ENCODE measurements around the gene SORBS1. TPM values are rescaled to one million over a fixed set of nuclear protein-coding genes. Genes with fewer than 3 reads are reported as not detected.

SORBS1 gene
- total and polyA plus RNA-seq, 2 of the 13 experiments (the other 11 are each of a cell fraction or from before 2014, with no cell fraction given), result 16.8 to 39.8 TPM

- TF ChIP-seq CREBL2 (CRISPR knock-in tag; IDR thresholded peaks at IDR 0.05; ENCODE audit: borderline replicate concordance), result no peak
- peak; percentile 99 for TF ChIP-seq FOXA3 (CRISPR knock-in tag; IDR thresholded peaks at IDR 0.05)
- TF ChIP-seq, protein P1, sequence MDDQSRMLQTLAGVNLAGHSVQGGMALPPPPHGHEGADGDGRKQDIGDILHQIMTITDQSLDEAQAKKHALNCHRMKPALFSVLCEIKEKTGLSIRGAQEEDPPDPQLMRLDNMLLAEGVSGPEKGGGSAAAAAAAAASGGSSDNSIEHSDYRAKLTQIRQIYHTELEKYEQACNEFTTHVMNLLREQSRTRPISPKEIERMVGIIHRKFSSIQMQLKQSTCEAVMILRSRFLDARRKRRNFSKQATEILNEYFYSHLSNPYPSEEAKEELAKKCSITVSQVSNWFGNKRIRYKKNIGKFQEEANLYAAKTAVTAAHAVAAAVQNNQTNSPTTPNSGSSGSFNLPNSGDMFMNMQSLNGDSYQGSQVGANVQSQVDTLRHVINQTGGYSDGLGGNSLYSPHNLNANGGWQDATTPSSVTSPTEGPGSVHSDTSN (CRISPR knock-in tag; IDR thresholded peaks at IDR 0.05; ENCODE audit: borderline replicate concordance), result no peak
- TF ChIP-seq, protein P2, sequence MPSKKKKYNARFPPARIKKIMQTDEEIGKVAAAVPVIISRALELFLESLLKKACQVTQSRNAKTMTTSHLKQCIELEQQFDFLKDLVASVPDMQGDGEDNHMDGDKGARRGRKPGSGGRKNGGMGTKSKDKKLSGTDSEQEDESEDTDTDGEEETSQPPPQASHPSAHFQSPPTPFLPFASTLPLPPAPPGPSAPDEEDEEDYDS (CRISPR knock-in tag; IDR thresholded peaks at IDR 0.05), result peak; percentile 36; the same call in 1 of the 2 replicates
- TF ChIP-seq ATAD3A (CRISPR knock-in tag; IDR thresholded peaks at IDR 0.05), result no peak
- peak; percentile 91 for TF ChIP-seq TBX2 (CRISPR knock-in tag; IDR thresholded peaks at IDR 0.05; ENCODE audit: borderline replicate concordance)
- peak; percentile 90 for TF ChIP-seq ZGPAT (CRISPR knock-in tag; IDR thresholded peaks at IDR 0.05)
- peak; percentile 73; the same call in 1 of the 2 replicates for TF ChIP-seq CHD4 (IDR thresholded peaks at IDR 0.05; ENCODE audit: borderline replicate concordance, low read length)
- peak; percentile 55; the same call in 1 of the 2 replicates for TF ChIP-seq ELF3 (CRISPR knock-in tag; IDR thresholded peaks at IDR 0.05)
- TF ChIP-seq KAT8 (CRISPR knock-in tag; IDR thresholded peaks at IDR 0.05), result peak; percentile 71
- TF ChIP-seq HES4 (CRISPR knock-in tag; IDR thresholded peaks at IDR 0.05; ENCODE audit: borderline replicate concordance), result no peak
- peak; percentile 96 for TF ChIP-seq SIX4 (CRISPR knock-in tag; IDR thresholded peaks at IDR 0.05)
- peak; percentile 63; the same call in 1 of the 2 replicates for TF ChIP-seq ZNF331 (CRISPR knock-in tag; IDR thresholded peaks at IDR 0.05)
- TF ChIP-seq, protein P3, sequence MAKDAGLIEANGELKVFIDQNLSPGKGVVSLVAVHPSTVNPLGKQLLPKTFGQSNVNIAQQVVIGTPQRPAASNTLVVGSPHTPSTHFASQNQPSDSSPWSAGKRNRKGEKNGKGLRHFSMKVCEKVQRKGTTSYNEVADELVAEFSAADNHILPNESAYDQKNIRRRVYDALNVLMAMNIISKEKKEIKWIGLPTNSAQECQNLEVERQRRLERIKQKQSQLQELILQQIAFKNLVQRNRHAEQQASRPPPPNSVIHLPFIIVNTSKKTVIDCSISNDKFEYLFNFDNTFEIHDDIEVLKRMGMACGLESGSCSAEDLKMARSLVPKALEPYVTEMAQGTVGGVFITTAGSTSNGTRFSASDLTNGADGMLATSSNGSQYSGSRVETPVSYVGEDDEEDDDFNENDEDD (CRISPR knock-in tag; IDR thresholded peaks at IDR 0.05; ENCODE audit: borderline replicate concordance), result no peak
- TF ChIP-seq RFXANK (CRISPR knock-in tag; IDR thresholded peaks at IDR 0.05), result peak; percentile 60; the same call in 1 of the 2 replicates
- no peak for TF ChIP-seq NR3C1 (CRISPR knock-in tag; IDR thresholded peaks at IDR 0.05)
- peak; percentile 87 for TF ChIP-seq NR2F6 (IDR thresholded peaks at IDR 0.05)
- TF ChIP-seq NR2F6 (CRISPR knock-in tag; IDR thresholded peaks at IDR 0.05), result peak; percentile 86
- peak; percentile 92 for TF ChIP-seq DPF2 (CRISPR knock-in tag; IDR thresholded peaks at IDR 0.05; ENCODE audit: borderline replicate concordance, low read depth)
- no peak for TF ChIP-seq ZKSCAN1 (IDR thresholded peaks at IDR 0.05; ENCODE audit: low read length)
- peak; percentile 87 for TF ChIP-seq ZNF614 (CRISPR knock-in tag; IDR thresholded peaks at IDR 0.05; ENCODE audit: borderline replicate concordance)
- no peak for TF ChIP-seq IRF1 (CRISPR knock-in tag; IDR thresholded peaks at IDR 0.05; ENCODE audit: low read depth)
- no peak for TF ChIP-seq ZNF431 (CRISPR knock-in tag; IDR thresholded peaks at IDR 0.05; ENCODE audit: borderline replicate concordance, low read depth)
- no peak for TF ChIP-seq ZNF496 (CRISPR knock-in tag; IDR thresholded peaks at IDR 0.05; ENCODE audit: insufficient replicate concordance)
- peak; percentile 92 for TF ChIP-seq PITX1 (CRISPR knock-in tag; IDR thresholded peaks at IDR 0.05)
These were observed 282.8 kb downstream of the SORBS1 start (continued) for GRCh38 chr10:95278061-95278988.
